Measurements from ENCODE around the gene S100A9.

Gene S100A9

DNA sequence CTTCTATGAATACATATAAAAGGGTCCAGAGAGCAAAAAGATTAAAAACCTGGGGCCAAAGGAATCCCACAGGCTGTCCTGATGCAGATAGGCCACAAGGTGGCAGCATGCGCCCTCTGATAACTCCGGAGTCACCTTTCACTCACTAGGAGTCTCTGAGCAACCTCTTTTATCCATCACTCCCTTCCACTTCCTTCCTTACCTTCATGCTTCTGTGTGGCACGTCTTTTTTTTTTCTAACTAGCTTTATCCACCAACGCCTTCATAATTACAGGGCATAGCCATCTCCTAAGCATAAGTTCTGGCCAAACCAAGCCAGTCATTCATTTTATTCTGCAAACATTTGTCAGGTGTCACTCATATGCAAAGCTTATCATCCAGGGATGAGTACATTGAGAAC, 5.1 kb upstream of the S100A9 start:
- Mint-ChIP-seq H3K9me3 (no peaks in the 10 kb centered on the region), H3K27me3 (peaks cover 64% of the 10 kb centered on the region), H3K4me3 (no peak overlapping the region), H3K4me1 (peaks cover 19% of the 10 kb centered on the region), H3K27ac (no peak overlapping the region), H3K36me3 (no peaks in the 10 kb centered on the region)
- ATAC-seq = peak; percentile 43

DNA sequence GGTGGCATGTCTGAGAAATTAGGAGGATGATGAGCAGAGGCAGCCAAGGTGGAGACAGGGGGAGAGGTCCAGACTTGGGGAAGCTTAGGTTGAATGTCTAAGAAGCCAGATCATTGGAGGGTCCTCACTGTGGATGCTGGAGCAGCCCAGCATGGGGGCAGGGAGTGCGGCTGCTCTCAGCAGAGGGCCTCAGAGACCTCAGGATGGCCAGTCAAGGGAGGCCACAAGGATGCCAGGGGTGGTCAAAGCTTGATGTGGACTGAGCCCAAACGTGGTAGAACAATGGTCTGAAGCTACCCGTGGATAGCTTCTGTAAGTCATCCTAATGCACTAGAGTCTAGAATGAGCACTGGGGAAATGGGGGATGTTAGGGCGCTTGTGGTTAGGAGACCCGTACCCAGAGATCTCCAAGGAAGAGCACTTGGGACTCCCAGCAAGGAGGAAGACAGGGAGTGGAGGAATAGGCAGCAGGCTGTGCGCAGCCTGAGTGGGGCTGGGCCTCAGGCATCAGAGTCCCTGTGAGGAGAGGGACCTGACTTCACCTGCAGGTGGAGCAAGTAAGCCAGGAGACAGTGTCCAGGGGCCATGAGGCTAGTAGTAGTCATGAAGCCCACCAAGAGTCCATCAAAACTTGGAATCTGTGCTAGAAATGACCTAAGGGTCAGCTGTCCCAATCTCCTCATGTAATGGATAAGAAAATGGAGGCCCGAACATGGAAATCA, 4.3 kb upstream of the S100A9 start:
- Mint-ChIP-seq H3K9me3 (no peaks in the 10 kb centered on the region), H3K4me1 (peaks cover 27% of the 10 kb centered on the region), H3K36me3 (no peaks in the 10 kb centered on the region), H3K27me3 (peaks cover 61% of the 10 kb centered on the region), H3K27ac (no peak overlapping the region), H3K4me3 (no peak overlapping the region)
- ATAC-seq = no peak

DNA sequence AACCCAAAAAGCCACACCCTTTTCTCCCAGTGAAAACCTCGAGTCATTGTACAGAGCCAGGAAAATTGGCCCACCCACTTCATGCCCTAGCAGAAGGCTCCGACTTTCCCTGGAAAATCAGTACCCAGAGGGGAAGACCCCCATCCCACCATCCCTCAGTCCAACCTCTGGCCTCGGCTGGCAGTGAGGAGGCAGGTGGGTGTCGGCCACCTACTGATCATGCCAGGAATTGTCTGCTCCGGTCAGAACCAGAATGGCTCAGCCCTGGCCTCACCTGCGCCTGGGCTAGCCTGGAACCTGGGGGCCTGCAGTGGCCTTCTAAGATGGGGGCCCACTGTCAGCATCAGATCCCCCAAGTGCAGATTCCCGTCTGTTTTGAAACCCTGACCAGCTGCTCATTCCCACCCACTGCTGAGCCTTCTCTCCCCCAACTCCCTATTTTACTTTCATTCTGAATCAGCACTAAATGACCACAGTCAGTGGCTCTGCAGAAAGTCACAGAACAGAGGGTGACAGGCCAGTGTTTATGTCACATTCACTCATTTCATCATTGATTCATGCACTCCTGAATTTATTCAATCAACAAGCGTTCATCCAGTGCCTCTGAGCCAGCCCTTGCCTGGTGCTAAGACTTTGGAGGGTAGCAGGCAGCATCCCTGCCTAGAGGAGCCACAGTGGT, 3.0 kb upstream of the S100A9 start:
- ATAC-seq = no peak
- Mint-ChIP-seq H3K4me1 (peaks cover 30% of the 10 kb centered on the region), H3K36me3 (no peaks in the 10 kb centered on the region), H3K9me3 (no peaks in the 10 kb centered on the region), H3K4me3 (no peak overlapping the region), H3K27me3 (peaks cover 53% of the 10 kb centered on the region), H3K27ac (no peak overlapping the region)

DNA sequence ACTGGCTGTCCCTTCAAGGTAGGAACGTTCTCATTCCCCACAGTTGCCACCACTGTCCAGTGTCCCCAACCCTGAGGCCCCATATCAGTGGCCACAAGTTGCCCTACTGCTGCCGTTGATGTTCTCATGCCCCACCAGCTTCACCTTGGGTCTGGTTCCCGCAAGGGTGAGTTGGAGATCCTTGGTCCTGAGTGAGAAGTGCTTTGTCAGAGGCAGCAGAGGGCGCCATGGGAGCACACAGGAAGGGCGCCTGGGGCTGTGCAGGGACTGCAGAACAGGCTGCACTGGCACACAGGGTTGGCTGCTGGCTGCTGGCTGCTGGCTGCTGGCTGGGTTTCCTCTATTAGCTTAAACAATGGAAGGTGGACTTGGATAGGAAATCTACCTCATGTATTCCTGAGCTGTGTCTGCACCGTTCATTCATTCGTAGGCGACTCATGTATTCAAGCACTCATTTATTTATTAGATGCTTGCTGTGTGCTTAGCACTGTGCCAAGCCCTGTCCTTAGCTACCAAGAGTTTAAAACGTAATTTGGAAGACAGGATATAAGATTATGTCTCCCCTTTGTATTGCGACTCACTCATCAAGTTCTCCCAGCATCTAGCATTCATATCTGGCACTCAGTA, 2.1 kb upstream of the S100A9 start:
- H3K36me3 Mint-ChIP-seq = no peaks in the 10 kb centered on the region
- peaks cover 30% of the 10 kb centered on the region for H3K4me1 Mint-ChIP-seq
- peaks cover 46% of the 10 kb centered on the region for H3K27me3 Mint-ChIP-seq
- H3K9me3 Mint-ChIP-seq = no peaks in the 10 kb centered on the region
- H3K4me3 Mint-ChIP-seq = no peak overlapping the region
- peak; percentile 82 for ATAC-seq
- H3K27ac Mint-ChIP-seq = no peak overlapping the region

DNA sequence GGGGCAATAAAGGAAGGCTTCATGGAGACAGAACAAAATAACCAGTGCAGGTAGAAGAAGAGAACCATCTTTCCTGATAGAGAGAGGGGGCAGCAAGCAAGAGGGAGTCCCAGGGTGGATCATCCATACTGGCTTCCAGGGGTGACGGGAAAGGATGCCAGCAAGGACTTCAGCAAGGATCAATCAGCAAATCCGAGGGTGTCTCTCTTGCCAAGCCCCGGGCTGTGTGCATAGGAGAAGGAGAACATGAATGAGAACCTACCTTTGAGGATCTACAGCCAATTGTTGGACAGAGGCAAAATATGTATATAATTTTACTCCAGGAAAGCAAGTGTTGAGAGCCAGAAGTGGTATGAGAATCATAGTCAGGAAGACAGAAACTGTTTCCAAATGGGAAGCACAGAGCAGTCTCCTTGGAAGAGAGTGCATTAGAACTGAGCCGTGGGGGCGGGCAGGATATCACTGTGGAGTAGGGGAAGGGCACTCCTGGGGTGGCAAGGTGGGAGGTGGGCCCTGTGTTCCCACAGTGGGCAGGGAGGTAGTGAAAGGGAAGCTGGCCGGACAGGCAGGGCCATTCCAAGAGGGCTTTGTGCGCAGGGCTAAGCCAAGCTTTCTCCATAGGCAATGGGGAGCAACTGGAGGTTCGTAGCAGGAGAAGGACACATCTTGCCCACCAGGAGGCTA, 1.1 kb upstream of the S100A9 start:
- no peak for ATAC-seq
- Mint-ChIP-seq H3K27ac (no peak overlapping the region), H3K4me3 (no peak overlapping the region), H3K36me3 (no peaks in the 10 kb centered on the region), H3K27me3 (peaks cover 56% of the 10 kb centered on the region), H3K4me1 (peaks cover 30% of the 10 kb centered on the region), H3K9me3 (no peaks in the 10 kb centered on the region)

DNA sequence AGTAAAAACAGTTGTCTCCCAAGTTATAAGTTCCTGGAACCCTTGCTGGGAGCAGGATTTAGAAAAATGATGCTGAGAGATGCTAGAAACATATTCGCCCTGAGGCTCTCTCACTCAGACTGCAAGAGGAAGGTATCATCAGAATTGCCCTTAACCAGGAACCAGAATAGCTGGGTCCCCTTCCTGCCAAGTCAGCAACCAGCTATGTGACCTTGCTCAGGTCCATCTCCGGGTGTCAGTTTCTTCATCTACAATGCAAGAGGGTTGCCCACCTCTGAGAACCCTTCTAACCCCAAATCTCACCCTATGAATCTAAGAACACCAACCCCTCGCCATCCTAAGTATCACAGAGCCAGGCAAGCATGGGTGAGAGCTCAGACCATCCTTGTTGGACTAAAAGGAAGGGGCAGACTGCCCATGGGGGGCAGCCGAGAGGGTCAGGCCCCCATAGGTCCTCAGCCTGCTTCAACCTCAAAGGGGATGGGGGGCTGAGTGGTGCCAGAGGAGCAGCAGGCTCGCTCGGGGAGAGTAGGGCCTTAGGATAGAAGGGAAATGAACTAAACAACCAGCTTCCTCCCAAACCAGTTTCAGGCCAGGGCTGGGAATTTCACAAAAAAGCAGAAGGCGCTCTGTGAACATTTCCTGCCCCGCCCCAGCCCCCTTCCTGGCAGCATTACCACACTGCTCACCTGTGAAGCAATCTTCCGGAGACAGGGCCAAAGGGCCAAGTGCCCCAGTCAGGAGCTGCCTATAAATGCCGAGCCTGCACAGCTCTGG, 390 bp upstream of the S100A9 start:
- peaks cover 56% of the 10 kb centered on the region for H3K27me3 Mint-ChIP-seq
- peak overlapping the region; percentile 16 for H3K27ac Mint-ChIP-seq
- H3K36me3 Mint-ChIP-seq = no peaks in the 10 kb centered on the region
- H3K9me3 Mint-ChIP-seq = no peaks in the 10 kb centered on the region
- peaks cover 30% of the 10 kb centered on the region for H3K4me1 Mint-ChIP-seq
- no peak for ATAC-seq
- H3K4me3 Mint-ChIP-seq = no peak overlapping the region

DNA sequence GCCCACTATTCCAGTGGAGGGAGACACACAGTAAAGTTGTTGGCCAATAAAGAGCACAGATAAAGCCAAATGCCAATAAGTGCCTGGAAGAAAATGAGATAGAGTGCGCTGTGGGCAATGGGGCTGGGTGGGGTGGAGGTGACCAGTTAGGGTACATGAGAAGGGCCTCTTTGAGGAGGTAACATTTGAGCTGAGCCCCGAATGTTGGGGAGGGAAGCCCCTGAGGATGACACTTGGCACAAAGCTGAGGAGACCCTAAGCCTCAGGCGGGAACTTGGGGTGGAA, 979 bp downstream of the S100A9 start:
- H3K36me3 Mint-ChIP-seq = no peaks in the 10 kb centered on the region
- no peak overlapping the region for H3K27ac Mint-ChIP-seq
- peaks cover 56% of the 10 kb centered on the region for H3K27me3 Mint-ChIP-seq
- peaks cover 25% of the 10 kb centered on the region for H3K4me1 Mint-ChIP-seq
- H3K4me3 Mint-ChIP-seq = no peak overlapping the region
- ATAC-seq = no peak
- no peaks in the 10 kb centered on the region for H3K9me3 Mint-ChIP-seq

DNA sequence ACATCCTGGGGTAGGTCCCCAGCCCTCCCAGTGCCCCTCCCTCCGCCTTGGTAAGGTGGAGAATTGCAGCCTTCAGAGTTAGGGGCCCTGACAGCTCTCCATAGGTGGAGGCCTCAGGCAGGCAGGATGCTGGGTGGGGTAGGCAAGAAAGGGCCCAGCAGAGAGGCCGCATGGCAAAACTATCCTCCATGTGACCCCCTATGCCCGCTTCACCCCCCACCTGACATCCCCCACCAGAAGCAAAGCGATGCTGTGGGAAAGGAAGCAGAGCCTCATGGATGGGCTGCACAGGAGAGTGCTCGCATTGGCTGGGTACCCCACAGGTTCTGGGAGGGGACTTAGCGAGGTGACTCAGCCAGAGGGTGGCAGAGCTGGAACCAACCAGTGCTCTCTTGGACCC, 1.6 kb downstream of the S100A9 start:
- H3K27ac Mint-ChIP-seq = no peak overlapping the region
- H3K4me1 Mint-ChIP-seq = peaks cover 25% of the 10 kb centered on the region
- H3K27me3 Mint-ChIP-seq = peaks cover 56% of the 10 kb centered on the region
- no peaks in the 10 kb centered on the region for H3K36me3 Mint-ChIP-seq
- no peaks in the 10 kb centered on the region for H3K9me3 Mint-ChIP-seq
- no peak for ATAC-seq
- H3K4me3 Mint-ChIP-seq = no peak overlapping the region

DNA sequence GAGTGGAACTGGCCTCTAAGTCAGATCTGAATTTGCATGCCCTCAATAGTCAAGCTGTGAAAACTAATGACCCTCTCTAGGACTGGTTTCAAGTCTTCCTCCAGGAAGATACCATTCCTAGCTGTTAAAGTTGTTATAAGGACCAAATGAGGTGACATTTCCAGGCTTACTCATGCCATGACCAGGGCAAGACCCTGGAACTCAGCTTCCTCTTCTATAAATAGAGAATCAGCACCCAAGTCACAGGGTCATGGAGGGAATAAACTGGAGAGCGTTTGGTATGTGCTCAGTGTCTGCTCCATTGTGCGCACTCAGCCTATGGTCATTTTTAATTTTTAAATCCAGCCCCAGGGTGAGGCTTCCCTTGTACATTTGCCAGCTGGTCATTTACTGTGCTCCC, 2.5 kb downstream of the S100A9 start:
- peaks cover 57% of the 10 kb centered on the region for H3K27me3 Mint-ChIP-seq
- ATAC-seq = no peak
- H3K36me3 Mint-ChIP-seq = no peaks in the 10 kb centered on the region
- H3K4me3 Mint-ChIP-seq = no peak overlapping the region
- H3K27ac Mint-ChIP-seq = no peak overlapping the region
- H3K4me1 Mint-ChIP-seq = peaks cover 25% of the 10 kb centered on the region
- H3K9me3 Mint-ChIP-seq = no peaks in the 10 kb centered on the region

DNA sequence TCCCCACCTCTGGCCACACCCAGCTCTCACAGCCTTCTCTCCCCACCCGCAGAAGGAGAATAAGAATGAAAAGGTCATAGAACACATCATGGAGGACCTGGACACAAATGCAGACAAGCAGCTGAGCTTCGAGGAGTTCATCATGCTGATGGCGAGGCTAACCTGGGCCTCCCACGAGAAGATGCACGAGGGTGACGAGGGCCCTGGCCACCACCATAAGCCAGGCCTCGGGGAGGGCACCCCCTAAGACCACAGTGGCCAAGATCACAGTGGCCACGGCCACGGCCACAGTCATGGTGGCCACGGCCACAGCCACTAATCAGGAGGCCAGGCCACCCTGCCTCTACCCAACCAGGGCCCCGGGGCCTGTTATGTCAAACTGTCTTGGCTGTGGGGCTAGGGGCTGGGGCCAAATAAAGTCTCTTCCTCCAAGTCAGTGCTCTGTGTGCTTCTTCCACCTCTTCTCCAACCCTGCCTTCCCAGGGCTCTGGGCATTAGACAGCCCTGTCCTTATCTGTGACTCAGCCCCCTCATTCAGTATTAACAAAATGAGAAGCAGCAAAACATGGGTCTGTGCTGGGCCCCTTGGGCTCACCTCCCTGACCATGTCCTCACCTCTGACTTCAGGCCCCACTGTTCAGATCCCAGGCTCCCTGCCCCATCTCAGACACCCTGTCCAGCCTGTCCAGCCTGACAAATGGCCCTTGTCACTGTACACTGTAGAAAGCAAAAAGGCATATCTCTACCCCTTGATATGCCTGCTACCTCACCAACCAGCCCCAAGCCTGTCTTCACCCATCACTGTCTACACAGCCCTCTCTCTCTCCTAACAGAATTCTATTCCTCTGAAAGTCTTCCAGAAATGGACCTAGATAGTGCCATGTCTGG, 3.2 kb downstream of the S100A9 start:
- Mint-ChIP-seq H3K4me3 (no peak overlapping the region), H3K4me1 (peaks cover 25% of the 10 kb centered on the region), H3K9me3 (no peaks in the 10 kb centered on the region), H3K27me3 (peaks cover 53% of the 10 kb centered on the region), H3K36me3 (no peaks in the 10 kb centered on the region), H3K27ac (no peak overlapping the region)
- no peak for ATAC-seq

DNA sequence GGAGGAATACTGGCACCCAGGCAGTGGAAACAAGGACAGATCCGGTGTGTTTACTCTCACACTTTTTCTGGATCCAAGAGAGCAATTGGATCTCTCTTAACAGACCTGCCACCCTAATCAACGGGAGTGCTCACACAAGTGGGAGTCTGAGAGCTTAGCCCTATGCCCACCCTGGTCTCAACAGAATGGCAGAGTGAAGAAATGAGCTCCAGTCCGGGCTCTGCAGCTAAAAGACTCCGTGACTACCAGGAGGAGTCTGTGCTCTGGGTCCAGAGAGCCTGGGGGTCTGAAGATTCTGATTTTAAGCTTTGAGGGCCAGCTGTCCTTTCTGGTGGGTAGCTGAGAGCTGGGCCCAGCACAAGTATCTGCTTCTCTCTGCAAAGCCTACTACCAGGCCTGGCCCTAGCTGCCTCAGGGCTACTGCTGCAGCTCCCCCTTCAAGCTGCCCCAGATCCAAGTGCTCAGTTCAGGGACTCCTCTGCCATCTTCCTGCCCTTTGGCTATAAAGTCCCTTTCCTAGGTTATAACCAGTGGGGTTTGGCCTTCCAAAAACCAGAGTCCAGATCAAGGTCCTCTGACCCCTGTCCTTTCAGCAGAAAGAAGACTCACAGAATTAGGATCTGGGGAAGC, 3.9 kb downstream of the S100A9 start:
- Mint-ChIP-seq H3K27ac (no peak overlapping the region), H3K9me3 (no peaks in the 10 kb centered on the region), H3K27me3 (peaks cover 53% of the 10 kb centered on the region), H3K4me1 (peaks cover 20% of the 10 kb centered on the region), H3K4me3 (no peak overlapping the region), H3K36me3 (no peaks in the 10 kb centered on the region)
- no peak for ATAC-seq

DNA sequence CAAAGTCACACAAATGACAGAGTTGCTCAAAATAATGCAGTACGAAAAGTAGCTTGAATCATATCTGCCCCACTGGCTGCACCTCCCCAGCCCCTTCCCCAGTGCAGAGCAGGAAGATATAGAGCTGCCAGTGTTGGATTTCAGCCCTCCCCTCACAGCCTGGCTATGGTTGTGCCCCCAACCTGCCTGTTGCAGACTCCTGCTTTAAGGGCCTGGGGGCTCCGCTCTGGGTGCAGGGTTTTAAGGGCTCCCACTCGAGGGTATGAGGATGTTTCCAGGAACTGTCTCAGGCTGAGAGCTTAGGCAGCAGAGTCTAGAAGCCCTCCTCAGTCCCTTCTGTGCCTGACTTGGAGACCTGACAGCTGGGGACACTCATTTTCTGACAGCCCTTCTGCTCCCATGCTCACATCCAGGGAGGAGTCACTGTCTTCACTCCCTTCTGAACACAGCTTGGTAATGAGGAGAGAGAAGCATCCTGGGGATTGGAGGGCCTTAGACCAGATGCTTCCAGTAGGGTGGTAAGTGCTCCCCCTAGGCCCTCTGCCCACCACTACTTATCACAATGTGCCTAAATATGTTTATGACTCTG, 4.6 kb downstream of the S100A9 start:
- Mint-ChIP-seq H3K9me3 (no peaks in the 10 kb centered on the region), H3K4me3 (no peak overlapping the region), H3K27me3 (peaks cover 55% of the 10 kb centered on the region), H3K36me3 (no peaks in the 10 kb centered on the region), H3K4me1 (peaks cover 14% of the 10 kb centered on the region), H3K27ac (no peak overlapping the region)
- no peak for ATAC-seq

DNA sequence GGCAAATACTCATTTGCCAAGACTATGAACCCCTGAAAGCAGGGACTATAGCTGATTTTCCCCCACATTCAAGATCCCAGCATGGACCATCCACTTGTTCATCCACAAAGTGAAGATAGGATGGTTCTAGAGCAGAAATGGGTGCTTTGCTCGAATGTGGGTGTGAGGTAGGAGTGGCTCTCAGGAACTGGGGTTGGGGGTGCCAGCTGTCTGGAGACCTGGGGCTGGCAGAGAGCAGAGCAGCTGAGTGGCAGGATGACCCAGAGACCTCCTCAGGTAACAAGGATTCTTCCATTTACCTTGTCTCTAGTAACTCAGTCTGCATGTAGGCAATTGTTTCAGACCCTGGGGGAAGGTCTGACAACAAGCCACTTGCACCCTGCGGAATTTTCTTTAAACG, 6.0 kb downstream of the S100A9 start:
- H3K4me1 Mint-ChIP-seq = peaks cover under 1% of the 10 kb centered on the region
- no peak for ATAC-seq
- no peaks in the 10 kb centered on the region for H3K36me3 Mint-ChIP-seq
- H3K27ac Mint-ChIP-seq = no peak overlapping the region
- H3K9me3 Mint-ChIP-seq = no peaks in the 10 kb centered on the region
- no peak overlapping the region for H3K4me3 Mint-ChIP-seq
- peaks cover 46% of the 10 kb centered on the region for H3K27me3 Mint-ChIP-seq

DNA sequence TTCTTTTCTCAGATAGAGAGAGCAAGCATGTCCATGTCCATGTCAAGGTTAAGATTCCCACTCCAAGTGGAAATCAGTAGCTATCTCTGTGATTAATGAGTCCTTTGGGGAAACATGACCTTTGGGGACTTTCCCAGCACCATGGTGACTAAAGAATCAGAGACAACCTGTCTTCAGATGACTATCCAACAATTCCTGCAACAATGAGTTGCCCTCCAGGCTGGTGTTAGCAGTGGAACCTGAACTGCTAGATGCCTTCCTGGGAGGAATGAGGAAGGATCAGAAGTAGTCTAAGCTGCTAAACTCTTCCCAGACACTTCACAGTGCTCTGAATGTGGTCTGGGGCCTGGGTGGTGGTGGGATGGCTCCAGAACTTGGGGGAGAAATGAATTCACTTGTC, 6.5 kb downstream of the S100A9 start:
- no peaks in the 10 kb centered on the region for H3K4me1 Mint-ChIP-seq
- peaks cover 44% of the 10 kb centered on the region for H3K27me3 Mint-ChIP-seq
- no peak overlapping the region for H3K27ac Mint-ChIP-seq
- H3K36me3 Mint-ChIP-seq = no peaks in the 10 kb centered on the region
- no peak for ATAC-seq
- H3K9me3 Mint-ChIP-seq = no peaks in the 10 kb centered on the region
- H3K4me3 Mint-ChIP-seq = no peak overlapping the region

Data from stimulated activated memory B cell treated with anti-CD40 and anti-IgM and Interleukin-4, amounts not matched to agents 10 μg/mL and 1 μg/mL and 100 μg/mL, for 72 hours (primary cell).